Panc1 (cell line): ENCODE data around the gene KLHL2. TPM values are rescaled to one million over a fixed set of nuclear protein-coding genes. Genes with fewer than 3 reads are reported as not detected.
"Not testable (repeated sequence)": the region's sequence is repeated elsewhere in the genome, so short reads cannot be mapped to it uniquely, and the experiment has no call there.

Experiments used
- ATAC-seq: fragments of 200-7000 bp; cut with Tn5 transposase; 2 replicates; pipeline ENCODE4 v1.9.1; 2020; ENCODE audit warnings: mild to moderate bottlenecking, moderate library complexity
- BruUV-seq: library from RNA; stranded (reverse); fragments of 400-500 nt; replicated peaks from 2 replicates; lab custom pipeline; 2021; lab: Mats Ljungman, UMichigan
- CTCF ChIA-PET: fragments of 300-600 bp; sonication (Branson Sonifier 250); formaldehyde crosslinking; loops from one replicate; lab custom pipeline; 2022; ENCODE audit warnings: antibody characterized with exemption; lab: Charles Lee
- POLR2A ChIA-PET: fragments of 300-600 bp; sonication (Branson Sonifier 250); formaldehyde crosslinking; loops from one replicate; lab custom pipeline; 2022; ENCODE audit warnings: antibody characterized with exemption; lab: Charles Lee
- DNase-seq: peaks from one replicate; pipeline ENCODE4 v3.0.0-alpha.2; 2010; ENCODE audit warnings: low read depth, low spot score
- H3K27ac ChIP-seq: 2 replicates; pipeline ENCODE4 v1.5.1; 2011; ENCODE audit warnings: mild to moderate bottlenecking, low read length, inconsistent platforms
- H3K27me3 ChIP-seq: fragments of 200-500 bp; sonication (Bioruptor generic); 2 replicates; pipeline ENCODE4 v1.6.0; 2014; ENCODE audit warnings: low read length, inconsistent platforms; ENCODE audit not compliant: control insufficient read depth, insufficient read depth
- H3K36me3 ChIP-seq: fragments of 200-500 bp; sonication (Bioruptor generic); 2 replicates; pipeline ENCODE4 v1.5.1; 2014; ENCODE audit warnings: inconsistent platforms, mild to moderate bottlenecking, low read length, moderate library complexity; ENCODE audit not compliant: control insufficient read depth, insufficient read depth
- H3K4me1 ChIP-seq: 2 replicates; pipeline ENCODE4 v1.5.1; 2011; ENCODE audit warnings: inconsistent platforms, mild to moderate bottlenecking, low read length, moderate library complexity; ENCODE audit not compliant: control insufficient read depth, insufficient read depth
- H3K4me3 ChIP-seq, 2 experiments: 2 replicates each; pipeline ENCODE4 v1.5.1; 2011 to 2012; ENCODE audit warnings: low read depth in 2 of 2, low read length in 2 of 2, mild to moderate bottlenecking in 2 of 2, inconsistent platforms in 1 of 2, moderate library complexity in 1 of 2
- H3K9me3 ChIP-seq: fragments of 200-500 bp; sonication (Bioruptor generic); 2 replicates; pipeline ENCODE4 v1.5.1; 2014; ENCODE audit warnings: low read depth, mild to moderate bottlenecking, inconsistent platforms, low read length, moderate library complexity; ENCODE audit not compliant: control insufficient read depth, insufficient read depth
- POLR2AphosphoS5 ChIP-seq: IDR thresholded peaks from 2 replicates; pipeline ENCODE4 v1.6.1; 2012; ENCODE audit warnings: mild to moderate bottlenecking, low read depth, low read length, moderate library complexity
- SIN3A ChIP-seq: IDR thresholded peaks from 2 replicates; pipeline ENCODE4 v1.6.1; 2012; ENCODE audit warnings: low read depth, mild to moderate bottlenecking, low read length, moderate library complexity, borderline replicate concordance; ENCODE audit not compliant: insufficient read depth
- TCF7L2 ChIP-seq: IDR thresholded peaks from 2 replicates; pipeline ENCODE4 v1.6.1; 2011; ENCODE audit warnings: mild to moderate bottlenecking, low read depth, low read length, inconsistent platforms
- in situ Hi-C: cut with HindIII; loops from 2 replicates; pipeline ENCODE4 v1.10.0; 2016; ENCODE audit warnings: low sequenced_read_pairs, low pct_unique_long_range_greater_than_20kb
- intact Hi-C: fragments of 100-400 bp; cut with micrococcal nuclease; formaldehyde crosslinking; loops from one replicate; pipeline ENCODE4 v1.10.0; 2022; ENCODE audit not compliant: unreplicated experiment
- total RNA-seq: library from RNA; stranded (reverse); gene quantifications from one replicate; pipeline ENCODE4 v1.2.1, GENCODE V29; 2021; ENCODE audit not compliant: unreplicated experiment
- TF ChIP-seq, protein P1 (sequence below): fragments of 450-650 bp; IDR thresholded peaks from 2 replicates; pipeline ENCODE4 v1.5.1; 2017; ENCODE audit warnings: mild to moderate bottlenecking
- TF ChIP-seq, protein P2 (sequence below), 2 experiments: IDR thresholded peaks; 2 replicates each; pipeline ENCODE4 v1.6.1; 2011 to 2012; ENCODE audit warnings: low read depth in 2 of 2, control low read depth in 1 of 2, low read length in 1 of 2, mild to moderate bottlenecking in 1 of 2, moderate library complexity in 1 of 2; ENCODE audit not compliant: insufficient read depth in 1 of 2

The KLHL2 gene
- total RNA-seq, 1 experiment from 2014 or later, result 17.4 TPM

DNA sequence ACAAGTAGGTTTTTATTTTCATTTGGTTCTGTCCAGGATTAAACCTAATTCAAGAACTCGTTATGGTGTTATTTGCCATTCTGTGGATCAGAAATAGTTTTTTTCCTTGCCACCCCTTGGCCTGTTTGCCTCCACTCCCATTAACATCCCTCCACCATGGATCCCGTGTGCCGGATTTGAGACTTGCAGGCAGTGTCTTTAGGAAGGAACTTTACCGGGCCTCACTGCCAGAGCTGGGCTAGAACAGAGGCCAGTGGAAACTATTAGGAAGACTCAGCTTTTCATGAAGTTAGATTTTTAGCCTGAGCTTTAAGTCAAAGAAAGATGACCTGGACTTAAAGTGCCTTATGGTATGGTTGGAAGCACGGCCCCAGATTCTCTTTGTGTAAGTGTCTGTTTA is 2.4 kb downstream of the KLHL2 start:
- Histone ChIP-seq H3K27ac (no peak overlapping the region), H3K9me3 (no peaks in the 10 kb centered on the region), H3K36me3 (no peaks in the 10 kb centered on the region), H3K27me3 (no peaks in the 10 kb centered on the region), H3K4me1 (peaks cover 22% of the 10 kb centered on the region), H3K4me3 (no peak overlapping the region; a peak in 1 of 4 replicates)
- ATAC-seq (no peak), DNase-seq (no peak)
- in situ Hi-C loops (no loop called here), intact Hi-C loops (loop anchor here (10.0 kb wide), 1 partner anchor 115 kb away; the partner anchor contains the start of gene MSMO1)
- BruUV-seq, result TSS peak; percentile 71
- ChIA-PET POLR2A (no interaction called here), CTCF (no interaction called here)
- TF ChIP-seq POLR2AphosphoS5 (no peak), SIN3A (no peak), TCF7L2 (no peak)
- TF ChIP-seq, protein P1, sequence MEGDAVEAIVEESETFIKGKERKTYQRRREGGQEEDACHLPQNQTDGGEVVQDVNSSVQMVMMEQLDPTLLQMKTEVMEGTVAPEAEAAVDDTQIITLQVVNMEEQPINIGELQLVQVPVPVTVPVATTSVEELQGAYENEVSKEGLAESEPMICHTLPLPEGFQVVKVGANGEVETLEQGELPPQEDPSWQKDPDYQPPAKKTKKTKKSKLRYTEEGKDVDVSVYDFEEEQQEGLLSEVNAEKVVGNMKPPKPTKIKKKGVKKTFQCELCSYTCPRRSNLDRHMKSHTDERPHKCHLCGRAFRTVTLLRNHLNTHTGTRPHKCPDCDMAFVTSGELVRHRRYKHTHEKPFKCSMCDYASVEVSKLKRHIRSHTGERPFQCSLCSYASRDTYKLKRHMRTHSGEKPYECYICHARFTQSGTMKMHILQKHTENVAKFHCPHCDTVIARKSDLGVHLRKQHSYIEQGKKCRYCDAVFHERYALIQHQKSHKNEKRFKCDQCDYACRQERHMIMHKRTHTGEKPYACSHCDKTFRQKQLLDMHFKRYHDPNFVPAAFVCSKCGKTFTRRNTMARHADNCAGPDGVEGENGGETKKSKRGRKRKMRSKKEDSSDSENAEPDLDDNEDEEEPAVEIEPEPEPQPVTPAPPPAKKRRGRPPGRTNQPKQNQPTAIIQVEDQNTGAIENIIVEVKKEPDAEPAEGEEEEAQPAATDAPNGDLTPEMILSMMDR, result no peak
- TF ChIP-seq, protein P2, sequence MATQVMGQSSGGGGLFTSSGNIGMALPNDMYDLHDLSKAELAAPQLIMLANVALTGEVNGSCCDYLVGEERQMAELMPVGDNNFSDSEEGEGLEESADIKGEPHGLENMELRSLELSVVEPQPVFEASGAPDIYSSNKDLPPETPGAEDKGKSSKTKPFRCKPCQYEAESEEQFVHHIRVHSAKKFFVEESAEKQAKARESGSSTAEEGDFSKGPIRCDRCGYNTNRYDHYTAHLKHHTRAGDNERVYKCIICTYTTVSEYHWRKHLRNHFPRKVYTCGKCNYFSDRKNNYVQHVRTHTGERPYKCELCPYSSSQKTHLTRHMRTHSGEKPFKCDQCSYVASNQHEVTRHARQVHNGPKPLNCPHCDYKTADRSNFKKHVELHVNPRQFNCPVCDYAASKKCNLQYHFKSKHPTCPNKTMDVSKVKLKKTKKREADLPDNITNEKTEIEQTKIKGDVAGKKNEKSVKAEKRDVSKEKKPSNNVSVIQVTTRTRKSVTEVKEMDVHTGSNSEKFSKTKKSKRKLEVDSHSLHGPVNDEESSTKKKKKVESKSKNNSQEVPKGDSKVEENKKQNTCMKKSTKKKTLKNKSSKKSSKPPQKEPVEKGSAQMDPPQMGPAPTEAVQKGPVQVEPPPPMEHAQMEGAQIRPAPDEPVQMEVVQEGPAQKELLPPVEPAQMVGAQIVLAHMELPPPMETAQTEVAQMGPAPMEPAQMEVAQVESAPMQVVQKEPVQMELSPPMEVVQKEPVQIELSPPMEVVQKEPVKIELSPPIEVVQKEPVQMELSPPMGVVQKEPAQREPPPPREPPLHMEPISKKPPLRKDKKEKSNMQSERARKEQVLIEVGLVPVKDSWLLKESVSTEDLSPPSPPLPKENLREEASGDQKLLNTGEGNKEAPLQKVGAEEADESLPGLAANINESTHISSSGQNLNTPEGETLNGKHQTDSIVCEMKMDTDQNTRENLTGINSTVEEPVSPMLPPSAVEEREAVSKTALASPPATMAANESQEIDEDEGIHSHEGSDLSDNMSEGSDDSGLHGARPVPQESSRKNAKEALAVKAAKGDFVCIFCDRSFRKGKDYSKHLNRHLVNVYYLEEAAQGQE (IDR thresholded peaks at IDR 0.05; ENCODE audit: insufficient read depth in 1 of 2, low read depth in 2 of 2, low read length in 1 of 2), result no peak

DNA sequence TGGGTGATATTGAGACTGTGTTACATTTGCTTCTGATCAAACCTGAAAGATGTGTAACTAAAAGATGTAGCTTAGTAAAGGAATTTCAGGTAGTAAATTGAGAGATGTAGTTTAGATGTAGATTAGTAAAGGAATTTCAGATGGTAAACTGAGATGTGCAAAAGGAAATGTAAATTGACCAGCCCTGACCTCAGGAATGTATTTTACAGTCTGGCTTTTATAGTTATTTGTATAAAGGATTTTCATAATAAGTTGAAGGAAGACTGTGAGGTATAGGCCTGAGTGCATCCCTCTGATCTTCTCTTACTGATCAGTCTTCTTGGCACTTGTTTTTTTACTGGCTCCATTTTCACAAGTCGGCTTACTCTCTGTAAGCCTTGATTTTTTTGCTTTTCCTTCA is 3.2 kb downstream of the KLHL2 start:
- TF ChIP-seq TCF7L2 (no peak), POLR2AphosphoS5 (no peak), SIN3A (no peak)
- TF ChIP-seq, protein P1, result no peak
- TF ChIP-seq, protein P2 (IDR thresholded peaks at IDR 0.05; ENCODE audit: insufficient read depth in 1 of 2, low read depth in 2 of 2, low read length in 1 of 2), result no peak
- Histone ChIP-seq H3K9me3 (no peaks in the 10 kb centered on the region), H3K27ac (no peak overlapping the region), H3K36me3 (no peaks in the 10 kb centered on the region), H3K27me3 (no peaks in the 10 kb centered on the region), H3K4me1 (peaks cover 22% of the 10 kb centered on the region), H3K4me3 (no peak overlapping the region)
- intact Hi-C loops, result loop anchor here (10.0 kb wide), 1 partner anchor 114 kb away; the partner anchor contains the start of gene MSMO1
- CTCF ChIA-PET, result no interaction called here
- in situ Hi-C loops, result no loop called here
- BruUV-seq, result no TSS peak
- DNase-seq, result no peak
- no peak for ATAC-seq
- POLR2A ChIA-PET, result no interaction called here

DNA sequence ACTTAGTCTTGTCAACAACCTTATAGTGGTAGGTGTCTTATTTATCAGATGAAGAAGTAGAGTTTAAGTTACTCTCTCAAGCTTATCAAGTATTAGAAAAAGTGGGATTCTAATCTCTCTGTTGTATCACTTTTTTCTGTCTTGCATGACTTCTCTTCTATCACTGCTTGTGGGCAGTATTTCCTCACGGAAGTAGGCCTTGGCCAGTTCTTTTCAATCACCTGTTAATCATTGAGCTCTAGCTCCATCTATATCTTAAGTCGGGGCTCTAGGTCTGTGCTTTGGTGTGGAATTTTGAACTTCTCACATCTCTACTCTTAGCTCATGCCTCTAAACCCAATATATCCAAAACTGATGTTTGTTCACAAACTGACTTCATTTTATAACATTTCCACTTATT is 5.3 kb downstream of the KLHL2 start:
- H3K27me3 ChIP-seq, DNase-seq, H3K9me3 ChIP-seq, BruUV-seq, H3K27ac ChIP-seq, H3K4me3 ChIP-seq, in situ Hi-C loops, POLR2A ChIA-PET, CTCF ChIA-PET, ATAC-seq, H3K36me3 ChIP-seq: not testable (repeated sequence)
- H3K4me1 ChIP-seq, result peaks cover 22% of the 10 kb centered on the region
- intact Hi-C loops, result loop anchor here (10.0 kb wide), 1 partner anchor 112 kb away; the partner anchor contains the start of gene MSMO1
